ENCODE measurements around the gene DPP10.
"Not testable (repeated sequence)": the region's sequence is repeated elsewhere in the genome, so short reads cannot be mapped to it uniquely, and the experiment has no call there.

Gene DPP10

DNA sequence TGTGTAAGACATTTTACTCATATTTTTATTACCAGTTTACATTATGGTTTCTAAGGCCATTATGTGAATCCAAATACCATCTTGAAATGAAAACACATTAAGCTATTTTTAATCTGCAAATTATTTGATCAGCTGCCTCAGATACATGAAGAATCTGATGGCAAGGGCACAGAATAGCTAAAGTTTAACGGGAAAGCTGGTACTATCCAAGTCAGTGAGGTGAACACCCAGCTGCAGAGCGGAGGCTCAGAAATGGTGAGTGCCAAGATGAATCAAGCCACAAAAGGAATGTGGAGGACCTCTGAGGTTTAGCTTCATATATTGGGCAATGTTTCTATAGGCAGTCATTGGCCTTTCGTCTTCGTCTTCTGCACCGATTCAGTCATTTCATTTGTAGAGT is 75.1 kb downstream of the DPP10 start:
- DNase-seq: no peak

DNA sequence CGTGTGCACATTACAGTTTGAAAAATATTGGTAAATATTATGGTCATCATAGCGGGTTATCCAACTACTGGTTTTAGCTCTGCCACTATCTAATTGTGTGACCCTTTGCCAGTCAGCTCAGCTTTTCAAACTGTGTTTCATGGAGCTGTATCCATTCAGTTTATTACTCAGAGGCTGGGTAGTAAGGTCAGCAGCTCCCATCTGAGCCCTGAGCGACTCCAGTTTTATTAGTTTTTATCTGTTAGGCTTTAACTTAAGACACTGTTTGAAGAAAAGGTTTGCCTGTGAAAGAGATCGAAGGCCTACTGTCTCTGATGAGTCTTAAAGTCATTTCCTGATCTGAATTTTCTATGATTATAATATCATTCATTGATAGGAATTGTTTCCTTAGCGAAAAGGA is 76.3 kb downstream of the DPP10 start:
- no peak for DNase-seq

- not testable (repeated sequence) for DNase-seq
Observed at GRCh38 chr2:114522612-114523011, 80.2 kb downstream of the DPP10 start.

DNA sequence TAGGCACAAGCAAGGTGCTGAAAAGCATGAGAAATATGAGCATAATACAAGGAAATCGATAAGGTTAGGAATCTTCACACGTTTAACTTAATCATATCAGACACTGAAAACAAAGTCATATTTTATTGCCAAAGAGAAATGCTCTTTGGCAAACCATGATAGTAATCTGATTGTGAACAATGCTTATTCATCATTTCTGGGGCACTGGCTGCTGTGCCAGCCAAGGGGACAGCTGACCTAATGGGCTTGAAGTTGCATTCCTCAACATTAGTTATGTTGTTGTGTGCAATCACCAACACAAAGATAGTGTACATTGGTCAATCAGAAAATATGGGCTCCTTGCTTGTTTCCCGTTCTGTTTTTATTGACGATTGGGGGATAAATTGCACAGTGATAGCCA is 83.5 kb downstream of the DPP10 start:
- DNase-seq: no peak

DNA sequence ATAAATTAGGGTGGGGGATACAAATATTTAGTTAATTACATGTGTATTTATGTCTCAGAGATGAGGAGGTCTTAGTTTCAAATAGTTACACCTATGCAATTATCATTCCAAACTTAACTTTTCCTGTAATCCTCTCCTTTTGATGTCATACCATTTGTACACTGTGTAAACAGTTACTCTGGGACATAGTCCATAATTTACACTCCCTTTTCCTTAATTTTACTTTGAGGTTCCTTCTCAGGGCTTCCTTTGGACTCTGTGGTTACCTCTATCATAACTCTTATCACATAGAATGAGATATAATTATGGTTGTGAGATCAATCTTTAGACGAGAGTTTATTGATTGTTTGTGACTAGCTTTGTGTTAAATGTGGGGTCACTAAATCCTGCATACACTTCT is 84.4 kb downstream of the DPP10 start:
- no peak for DNase-seq

DNA sequence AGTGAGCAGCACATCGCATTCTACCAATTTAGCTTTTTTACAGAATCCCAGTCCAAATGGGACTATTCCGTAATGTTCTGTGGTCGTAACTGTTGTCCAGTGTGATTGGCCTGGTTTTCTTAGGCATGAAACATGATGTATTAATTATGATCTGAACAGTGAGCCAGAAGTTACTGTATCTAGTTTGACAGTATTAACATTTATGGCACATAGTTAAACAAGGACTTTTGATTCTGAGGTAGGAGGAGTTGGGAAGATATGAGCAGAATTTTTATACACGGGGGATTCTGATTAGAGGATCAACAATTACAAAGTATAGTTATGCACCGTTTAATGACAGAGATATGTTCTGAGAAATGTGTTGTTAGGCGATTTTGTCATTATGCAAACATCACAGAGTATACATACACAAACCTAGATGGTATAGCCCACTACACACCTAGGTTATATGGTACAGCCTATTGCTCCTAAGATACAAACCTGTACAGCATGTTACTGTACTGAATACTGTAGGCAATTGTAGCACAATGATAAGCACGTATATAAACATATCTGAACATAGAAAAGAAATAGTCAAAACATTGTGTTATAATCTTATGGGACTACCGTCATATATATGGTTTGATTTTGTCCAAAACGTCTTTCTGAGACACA is 85.0 kb downstream of the DPP10 start:
- DNase-seq: no peak

- no peak for DNase-seq
Observed at GRCh38 chr2:114534116-114535084, 92.0 kb downstream of the DPP10 start.

DNA sequence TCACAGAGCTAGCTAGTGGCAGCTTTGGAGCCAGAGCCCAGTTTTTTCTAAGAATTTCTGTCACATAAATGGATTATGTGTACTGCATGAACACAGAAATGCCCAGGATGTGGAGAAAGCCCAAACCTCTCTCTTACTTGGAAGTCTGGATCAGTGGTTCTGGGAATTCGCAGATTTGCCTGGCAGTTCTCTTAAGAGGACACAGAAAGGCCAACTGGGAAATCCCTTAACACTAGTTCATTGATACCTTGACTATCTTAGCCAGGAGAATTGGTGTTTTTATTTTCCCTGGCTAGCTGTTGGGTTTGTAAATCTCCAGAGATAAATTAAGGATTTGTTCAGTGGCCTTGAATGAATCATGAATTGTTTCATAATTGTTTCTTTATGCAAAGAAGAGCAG is 95.3 kb downstream of the DPP10 start:
- no peak for DNase-seq

GRCh38 chr2:114542695-114543094 is 100.3 kb downstream of the DPP10 start:
- DNase-seq: no peak

GRCh38 chr2:114543236-114543766 is 100.9 kb downstream of the DPP10 start:
- DNase-seq: no peak

DNA sequence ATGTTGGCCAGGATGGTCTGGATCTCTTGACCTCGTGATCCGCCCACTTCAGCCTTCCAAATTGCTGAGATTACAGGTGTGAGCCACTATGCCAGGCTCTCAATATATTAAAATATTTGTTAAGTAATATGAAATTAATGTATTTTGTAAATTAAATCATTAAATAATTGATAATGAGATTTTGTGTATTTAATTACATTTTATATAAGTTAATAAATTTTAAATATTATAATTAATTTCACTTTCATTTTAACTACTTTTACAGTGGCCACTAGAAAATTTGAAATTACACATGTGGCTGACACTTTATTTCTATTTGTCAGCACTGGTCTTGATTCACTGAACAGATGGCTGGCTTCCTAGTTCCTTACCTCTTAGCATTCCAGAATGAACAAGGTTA is 102.6 kb downstream of the DPP10 start:
- DNase-seq: no peak

DNA sequence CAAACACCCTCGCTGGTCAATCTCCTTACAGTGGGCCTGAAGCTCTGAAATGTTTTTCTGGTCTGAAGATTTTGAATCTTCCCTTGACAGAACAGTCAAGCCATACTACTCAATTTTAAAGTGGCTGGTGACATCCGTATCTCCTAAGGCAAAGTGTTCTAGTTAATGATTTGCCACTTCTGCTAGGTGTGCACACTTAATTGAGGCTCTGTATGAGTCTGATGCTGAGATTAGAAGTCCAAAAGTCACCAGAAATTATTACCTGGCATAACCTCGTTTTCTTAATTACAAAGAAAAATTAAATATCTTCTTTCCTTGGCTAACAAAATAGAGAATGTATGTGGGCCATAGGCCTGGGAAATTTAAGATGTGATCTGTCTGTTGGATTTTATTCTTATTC is 104.1 kb downstream of the DPP10 start:
- no peak for DNase-seq

DNA sequence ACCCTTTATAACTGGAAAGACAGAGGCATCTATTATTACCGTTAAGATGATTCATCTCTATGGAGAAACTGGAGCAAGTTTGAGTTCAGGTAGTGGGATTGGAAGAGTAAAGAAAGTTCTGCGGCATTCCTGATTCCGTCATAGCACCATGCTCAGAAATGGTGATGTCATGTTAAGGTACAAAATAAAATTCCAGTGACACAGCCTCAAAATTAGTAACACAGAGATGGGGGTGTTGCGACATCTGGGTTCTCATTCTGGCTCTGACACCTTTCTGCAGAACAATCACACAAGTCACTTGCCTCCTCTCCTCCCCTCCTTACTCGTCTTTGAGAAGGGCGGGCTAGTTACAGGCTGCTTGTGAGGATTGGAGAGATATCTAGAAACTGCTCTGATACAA is 105.7 kb downstream of the DPP10 start:
- no peak for DNase-seq

GRCh38 chr2:114550364-114550763 is 107.9 kb downstream of the DPP10 start:
- DNase-seq: no peak

- peak in 1 of 2 experiments; percentile 37 for DNase-seq
Observed at GRCh38 chr2:114550895-114551793, 108.7 kb downstream of the DPP10 start.

DNA sequence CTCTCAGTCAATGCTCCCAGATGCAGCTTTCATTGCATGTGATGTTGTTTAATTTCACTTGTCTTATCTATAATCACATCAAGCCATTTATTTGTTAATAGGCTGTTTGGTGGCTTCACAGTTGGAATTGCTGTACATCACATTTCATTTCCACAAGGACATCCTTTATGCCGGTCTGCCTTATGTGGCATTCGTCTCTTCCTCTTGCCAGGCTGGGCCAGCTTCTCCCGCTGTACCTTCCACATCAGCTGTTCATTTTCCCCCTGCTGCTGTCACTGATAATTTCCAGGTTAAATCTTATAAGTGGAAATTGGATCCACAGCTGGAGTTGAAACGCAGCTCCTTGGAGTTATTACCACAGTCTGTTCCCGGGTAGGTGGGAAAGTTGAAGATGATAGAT is 110.6 kb downstream of the DPP10 start:
- DNase-seq: no peak

DNA sequence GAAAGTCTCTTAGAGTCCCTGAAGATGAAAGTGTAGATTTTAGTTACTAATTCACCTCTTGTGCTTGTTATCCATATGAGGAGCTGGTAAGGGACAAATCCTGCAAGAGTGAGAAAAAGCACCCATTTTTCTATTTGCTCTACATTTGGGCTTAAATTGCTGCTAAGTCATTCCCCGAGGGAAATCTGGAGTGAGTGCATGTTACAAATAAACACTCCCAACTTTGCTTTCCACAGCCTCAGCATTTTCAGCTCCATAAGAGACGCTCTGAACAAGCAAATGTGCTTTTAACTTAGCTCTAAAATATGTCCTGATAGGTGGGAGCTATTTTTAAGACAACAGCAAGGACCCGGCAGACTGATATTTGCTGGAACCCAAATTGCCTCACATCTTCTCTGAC is 126.7 kb downstream of the DPP10 start:
- no peak for DNase-seq

- no peak for DNase-seq
Observed at GRCh38 chr2:114577657-114578056, 135.2 kb downstream of the DPP10 start.

- no peak for DNase-seq
Observed at GRCh38 chr2:114579542-114579941, 137.1 kb downstream of the DPP10 start.

DNA sequence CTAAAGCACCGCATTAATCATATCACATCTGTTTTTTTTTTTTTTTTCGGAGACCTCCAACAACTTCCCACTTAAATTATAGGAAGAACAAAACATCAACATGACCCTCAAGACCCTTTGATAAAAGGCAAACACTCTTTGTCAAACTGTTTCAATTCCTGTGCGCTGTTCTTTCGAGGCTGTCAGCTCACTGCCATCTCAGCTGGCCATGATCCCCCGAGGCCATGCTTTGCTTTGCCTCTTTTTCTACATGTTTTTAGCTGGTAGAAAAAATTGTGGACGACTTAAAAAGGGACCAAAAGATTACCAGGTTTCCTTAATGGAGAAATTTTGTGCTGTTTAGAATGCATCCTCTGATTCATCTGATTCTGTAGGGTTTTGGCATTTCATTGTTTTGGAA is 138.2 kb downstream of the DPP10 start:
- DNase-seq: no peak

- DNase-seq: no peak
Observed at GRCh38 chr2:114598329-114598728, 155.9 kb downstream of the DPP10 start.

DNA sequence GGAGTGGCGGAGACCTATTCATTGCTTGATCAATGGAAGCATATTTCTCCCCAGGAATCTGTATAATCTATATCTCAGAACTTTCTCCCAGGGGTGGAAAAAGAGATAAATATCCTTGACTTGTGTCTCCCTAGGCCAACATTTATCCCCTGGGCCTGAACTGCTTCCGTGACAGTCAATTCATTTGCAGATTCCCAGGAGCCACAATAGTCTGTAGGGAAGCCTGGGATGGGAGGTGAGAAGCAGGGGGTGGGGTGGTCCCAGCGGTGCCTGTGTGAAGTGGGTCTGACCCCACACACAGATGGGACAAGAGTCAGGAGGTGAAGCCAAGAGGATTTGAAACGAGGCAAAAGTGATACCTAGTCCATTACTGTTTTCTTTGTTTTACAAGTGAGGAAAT is 166.8 kb downstream of the DPP10 start:
- no peak for DNase-seq

DNA sequence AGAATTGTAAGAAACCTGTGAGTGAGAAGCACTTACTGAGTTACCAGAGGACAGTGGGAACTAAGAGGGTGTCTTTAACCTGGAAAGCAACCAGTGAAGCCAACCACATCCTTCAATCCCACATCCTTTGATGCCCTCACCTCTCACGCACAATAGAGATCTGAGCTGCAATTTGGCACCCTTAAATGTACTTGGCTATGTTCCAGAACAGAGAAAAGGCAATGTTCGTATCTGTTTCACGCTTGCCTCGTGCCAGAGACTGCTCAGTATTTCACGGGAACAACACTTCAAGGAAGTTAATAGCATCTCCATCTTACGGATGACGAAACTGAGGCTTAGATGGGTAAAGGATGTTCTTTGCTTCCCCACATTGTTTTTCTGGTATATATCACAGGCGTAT is 167.4 kb downstream of the DPP10 start:
- no peak for DNase-seq

All from SW 1271 (cell line).